HepG2 (cell line): Measurements from ENCODE around the gene ALS2. TPM values are rescaled to one million over a fixed set of nuclear protein-coding genes. Genes with fewer than 3 reads are reported as not detected.

Experiments used
- ARID2 ChIP-seq: sonication (generic); formaldehyde crosslinking; IDR thresholded peaks from 2 replicates; pipeline ENCODE4 v1.8.1; 2022; ENCODE audit warnings: mild to moderate bottlenecking, missing genetic modification reagents, borderline replicate concordance
- BRD4 ChIP-seq: sonication (generic); formaldehyde crosslinking; IDR thresholded peaks from 2 replicates; pipeline ENCODE4 v1.4.0; 2020; ENCODE audit warnings: missing genetic modification reagents
- CCDC6 ChIP-seq: sonication (generic); formaldehyde crosslinking; IDR thresholded peaks from 2 replicates; pipeline ENCODE4 v1.8.1; 2022; ENCODE audit warnings: mild to moderate bottlenecking, missing genetic modification reagents, moderate library complexity
- DNMT1 ChIP-seq: sonication (generic); formaldehyde crosslinking; IDR thresholded peaks from 2 replicates; pipeline ENCODE4 v1.5.1; 2020; ENCODE audit warnings: mild to moderate bottlenecking, missing genetic modification reagents
- RNF2 ChIP-seq: fragments of 450-650 bp; conservative IDR thresholded peaks from 2 replicates; pipeline ENCODE4 v1.6.1; 2016; ENCODE audit warnings: low read depth
- ZBTB21 ChIP-seq: sonication (generic); formaldehyde crosslinking; IDR thresholded peaks from 2 replicates; pipeline ENCODE4 v1.4.0; 2020; ENCODE audit warnings: missing genetic modification reagents
- ZBTB7B ChIP-seq: sonication (generic); formaldehyde crosslinking; IDR thresholded peaks from 2 replicates; pipeline ENCODE4 v1.4.0; 2020; ENCODE audit warnings: missing genetic modification reagents
- ZBTB8A ChIP-seq: sonication (generic); formaldehyde crosslinking; IDR thresholded peaks from 2 replicates; pipeline ENCODE4 v1.4.0; 2020; ENCODE audit warnings: mild to moderate bottlenecking, low read depth, missing genetic modification reagents, borderline replicate concordance
- ZFP90 ChIP-seq: sonication (generic); formaldehyde crosslinking; IDR thresholded peaks from 2 replicates; pipeline ENCODE4 v1.8.0; 2022; ENCODE audit warnings: missing genetic modification reagents, mild to moderate bottlenecking, inconsistent platforms, borderline replicate concordance
- ZIK1 ChIP-seq: sonication (generic); formaldehyde crosslinking; IDR thresholded peaks from 2 replicates; pipeline ENCODE4 v1.5.0; 2020; ENCODE audit warnings: mild to moderate bottlenecking, low read depth, missing genetic modification reagents, borderline replicate concordance
- ZKSCAN1 ChIP-seq: fragments of 150-350 bp; IDR thresholded peaks from 2 replicates; pipeline ENCODE4 v1.6.1; 2014; ENCODE audit warnings: low read length
- ZNF567 ChIP-seq: sonication (generic); formaldehyde crosslinking; IDR thresholded peaks from 2 replicates; pipeline ENCODE4 v1.8.1; 2023; ENCODE audit warnings: mild to moderate bottlenecking, missing genetic modification reagents, borderline replicate concordance
- polyA plus RNA-seq, 8 experiments: library from polyadenylated mRNA; depleted of rRNA in 3 of 8; stranded (reverse) in 7 of 8; unstranded in 1 of 8; fragments of >200 nt; fragmentation: Illumina TruSeq in 4 of 8; extraction: Trizol in 4 of 8; gene quantifications; 2 replicates each; pipeline versions ENCODE4 v1.2.1 to v1.2.3, GENCODE V29; 2011 to 2016; ENCODE audit warnings: low read depth in 4 of 8, missing spikeins in 1 of 8, mixed read lengths in 1 of 8; ENCODE audit not compliant: insufficient read depth in 1 of 8
- total RNA-seq, 5 experiments: library from RNA; depleted of rRNA; stranded (reverse); fragments of >200 nt; fragmentation: Illumina TruSeq; extraction: Trizol; gene quantifications; 2 replicates each; pipeline ENCODE4 v1.2.3, GENCODE V29; 2016; ENCODE audit warnings: low read depth in 1 of 5
- TF ChIP-seq, protein P1 (sequence below): sonication (generic); formaldehyde crosslinking; IDR thresholded peaks from 2 replicates; pipeline ENCODE4 v1.4.0; 2020; ENCODE audit warnings: missing genetic modification reagents
- TF ChIP-seq, protein P2 (sequence below): IDR thresholded peaks from 2 replicates; pipeline ENCODE4 v1.6.1; 2016
- TF ChIP-seq, protein P3 (sequence below): sonication (generic); formaldehyde crosslinking; conservative IDR thresholded peaks from 2 replicates; pipeline ENCODE4 v1.8.1; 2023; ENCODE audit warnings: missing genetic modification reagents
- TF ChIP-seq, protein P4 (sequence below): sonication (generic); formaldehyde crosslinking; IDR thresholded peaks from 2 replicates; pipeline ENCODE4 v1.4.0; 2020; ENCODE audit warnings: missing genetic modification reagents, mild to moderate bottlenecking, borderline replicate concordance
- TF ChIP-seq, protein P5 (sequence below): sonication (generic); formaldehyde crosslinking; IDR thresholded peaks from 2 replicates; pipeline ENCODE4 v1.5.0; 2020; ENCODE audit warnings: missing genetic modification reagents, mild to moderate bottlenecking, borderline replicate concordance
- TF ChIP-seq, protein P6 (sequence below), 2 experiments: sonication (generic) in 1 of 2; formaldehyde crosslinking in 1 of 2; IDR thresholded peaks; 2 replicates each; pipeline versions ENCODE4 v1.6.1 to v1.9.0; 2014 to 2022; ENCODE audit warnings: antibody characterized with exemption in 1 of 2, borderline replicate concordance in 1 of 2, inconsistent platforms in 1 of 2, low read depth in 1 of 2, missing genetic modification reagents in 1 of 2

Gene ALS2
- total and polyA plus RNA-seq, 2 of the 13 experiments (the other 11 are each of a cell fraction or from before 2014, with no cell fraction given) = 12.7 to 19.3 TPM

DNA sequence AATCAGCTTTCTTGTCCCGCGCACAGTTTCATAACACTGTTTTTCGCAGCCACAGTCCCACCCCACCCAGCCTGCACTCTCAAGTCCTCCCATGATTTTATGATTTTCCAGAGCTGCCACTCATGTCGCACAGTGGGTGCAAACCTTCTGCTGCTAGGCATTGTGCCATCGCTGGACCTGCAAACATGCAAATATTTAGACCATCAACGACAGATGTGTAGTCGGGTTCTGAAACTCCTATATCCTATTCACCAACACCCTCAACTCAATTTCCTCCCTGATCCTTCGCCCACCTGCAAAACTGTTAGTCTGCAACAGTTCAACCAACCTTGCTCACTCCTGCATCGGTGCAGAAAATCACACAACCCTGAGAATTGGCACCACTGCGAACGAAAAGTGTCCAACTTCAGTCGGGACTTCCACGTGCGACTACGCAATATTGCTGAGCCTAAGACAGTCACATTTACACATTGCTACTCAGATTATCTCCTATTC, 871 bp upstream of the ALS2 start (continued):
- peak; percentile 52; the same call in 1 of the 2 replicates for TF ChIP-seq ZNF567 (CRISPR knock-in tag)
- TF ChIP-seq, protein P1, sequence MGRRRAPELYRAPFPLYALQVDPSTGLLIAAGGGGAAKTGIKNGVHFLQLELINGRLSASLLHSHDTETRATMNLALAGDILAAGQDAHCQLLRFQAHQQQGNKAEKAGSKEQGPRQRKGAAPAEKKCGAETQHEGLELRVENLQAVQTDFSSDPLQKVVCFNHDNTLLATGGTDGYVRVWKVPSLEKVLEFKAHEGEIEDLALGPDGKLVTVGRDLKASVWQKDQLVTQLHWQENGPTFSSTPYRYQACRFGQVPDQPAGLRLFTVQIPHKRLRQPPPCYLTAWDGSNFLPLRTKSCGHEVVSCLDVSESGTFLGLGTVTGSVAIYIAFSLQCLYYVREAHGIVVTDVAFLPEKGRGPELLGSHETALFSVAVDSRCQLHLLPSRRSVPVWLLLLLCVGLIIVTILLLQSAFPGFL (CRISPR knock-in tag) = no peak
- peak; percentile 40; the same call in 1 of the 2 replicates for TF ChIP-seq CCDC6 (CRISPR knock-in tag)
- TF ChIP-seq RNF2 = no peak
- TF ChIP-seq, protein P2, sequence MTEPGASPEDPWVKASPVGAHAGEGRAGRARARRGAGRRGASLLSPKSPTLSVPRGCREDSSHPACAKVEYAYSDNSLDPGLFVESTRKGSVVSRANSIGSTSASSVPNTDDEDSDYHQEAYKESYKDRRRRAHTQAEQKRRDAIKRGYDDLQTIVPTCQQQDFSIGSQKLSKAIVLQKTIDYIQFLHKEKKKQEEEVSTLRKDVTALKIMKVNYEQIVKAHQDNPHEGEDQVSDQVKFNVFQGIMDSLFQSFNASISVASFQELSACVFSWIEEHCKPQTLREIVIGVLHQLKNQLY = no peak
- TF ChIP-seq, protein P3, sequence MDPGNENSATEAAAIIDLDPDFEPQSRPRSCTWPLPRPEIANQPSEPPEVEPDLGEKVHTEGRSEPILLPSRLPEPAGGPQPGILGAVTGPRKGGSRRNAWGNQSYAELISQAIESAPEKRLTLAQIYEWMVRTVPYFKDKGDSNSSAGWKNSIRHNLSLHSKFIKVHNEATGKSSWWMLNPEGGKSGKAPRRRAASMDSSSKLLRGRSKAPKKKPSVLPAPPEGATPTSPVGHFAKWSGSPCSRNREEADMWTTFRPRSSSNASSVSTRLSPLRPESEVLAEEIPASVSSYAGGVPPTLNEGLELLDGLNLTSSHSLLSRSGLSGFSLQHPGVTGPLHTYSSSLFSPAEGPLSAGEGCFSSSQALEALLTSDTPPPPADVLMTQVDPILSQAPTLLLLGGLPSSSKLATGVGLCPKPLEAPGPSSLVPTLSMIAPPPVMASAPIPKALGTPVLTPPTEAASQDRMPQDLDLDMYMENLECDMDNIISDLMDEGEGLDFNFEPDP (CRISPR knock-in tag) = 0 out of 2 replicates have a peak, but pooled peaks have one; percentile 56
- TF ChIP-seq, protein P4, sequence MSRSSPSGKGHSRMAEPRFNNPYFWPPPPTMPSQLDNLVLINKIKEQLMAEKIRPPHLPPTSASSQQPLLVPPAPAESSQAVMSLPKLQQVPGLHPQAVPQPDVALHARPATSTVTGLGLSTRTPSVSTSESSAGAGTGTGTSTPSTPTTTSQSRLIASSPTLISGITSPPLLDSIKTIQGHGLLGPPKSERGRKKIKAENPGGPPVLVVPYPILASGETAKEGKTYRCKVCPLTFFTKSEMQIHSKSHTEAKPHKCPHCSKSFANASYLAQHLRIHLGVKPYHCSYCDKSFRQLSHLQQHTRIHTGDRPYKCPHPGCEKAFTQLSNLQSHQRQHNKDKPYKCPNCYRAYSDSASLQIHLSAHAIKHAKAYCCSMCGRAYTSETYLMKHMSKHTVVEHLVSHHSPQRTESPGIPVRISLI = no peak
- no peak for TF ChIP-seq ZBTB8A (CRISPR knock-in tag)
- TF ChIP-seq ZIK1 = 0 out of 2 replicates have a peak, but pooled peaks have one; percentile 12
- TF ChIP-seq ZKSCAN1 = no peak
- 0 out of 2 replicates have a peak, but pooled peaks have one; percentile 26 for TF ChIP-seq DNMT1 (CRISPR knock-in tag)
- no peak for TF ChIP-seq ZBTB7B (CRISPR knock-in tag)
- TF ChIP-seq, protein P5, sequence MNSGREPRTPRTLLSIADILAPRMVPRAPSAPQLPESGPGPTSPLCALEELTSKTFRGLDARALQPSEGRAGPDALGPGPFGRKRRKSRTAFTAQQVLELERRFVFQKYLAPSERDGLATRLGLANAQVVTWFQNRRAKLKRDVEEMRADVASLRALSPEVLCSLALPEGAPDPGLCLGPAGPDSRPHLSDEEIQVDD = no peak
- TF ChIP-seq BRD4 = 0 out of 2 replicates have a peak, but pooled peaks have one; percentile 40
- TF ChIP-seq ARID2 (CRISPR knock-in tag) = 0 out of 2 replicates have a peak, but pooled peaks have one; percentile 33
- TF ChIP-seq ZBTB21 (CRISPR knock-in tag) = no peak
- TF ChIP-seq ZFP90 (CRISPR knock-in tag) = peak; percentile 60; the same call in 1 of the 2 replicates
- TF ChIP-seq, protein P6, sequence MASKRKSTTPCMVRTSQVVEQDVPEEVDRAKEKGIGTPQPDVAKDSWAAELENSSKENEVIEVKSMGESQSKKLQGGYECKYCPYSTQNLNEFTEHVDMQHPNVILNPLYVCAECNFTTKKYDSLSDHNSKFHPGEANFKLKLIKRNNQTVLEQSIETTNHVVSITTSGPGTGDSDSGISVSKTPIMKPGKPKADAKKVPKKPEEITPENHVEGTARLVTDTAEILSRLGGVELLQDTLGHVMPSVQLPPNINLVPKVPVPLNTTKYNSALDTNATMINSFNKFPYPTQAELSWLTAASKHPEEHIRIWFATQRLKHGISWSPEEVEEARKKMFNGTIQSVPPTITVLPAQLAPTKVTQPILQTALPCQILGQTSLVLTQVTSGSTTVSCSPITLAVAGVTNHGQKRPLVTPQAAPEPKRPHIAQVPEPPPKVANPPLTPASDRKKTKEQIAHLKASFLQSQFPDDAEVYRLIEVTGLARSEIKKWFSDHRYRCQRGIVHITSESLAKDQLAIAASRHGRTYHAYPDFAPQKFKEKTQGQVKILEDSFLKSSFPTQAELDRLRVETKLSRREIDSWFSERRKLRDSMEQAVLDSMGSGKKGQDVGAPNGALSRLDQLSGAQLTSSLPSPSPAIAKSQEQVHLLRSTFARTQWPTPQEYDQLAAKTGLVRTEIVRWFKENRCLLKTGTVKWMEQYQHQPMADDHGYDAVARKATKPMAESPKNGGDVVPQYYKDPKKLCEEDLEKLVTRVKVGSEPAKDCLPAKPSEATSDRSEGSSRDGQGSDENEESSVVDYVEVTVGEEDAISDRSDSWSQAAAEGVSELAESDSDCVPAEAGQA (IDR thresholded peaks at IDR 0.05; ENCODE audit: low read depth) = no peak
- TF ChIP-seq, protein P6 (CRISPR knock-in tag; IDR thresholded peaks at IDR 0.05; ENCODE audit: borderline replicate concordance) = no peak
